Left ventricle myocardium inferior (tissue), 1 donor: ENCODE measurements around the gene ATRIP. TPM values are rescaled to one million over a fixed set of nuclear protein-coding genes. Genes with fewer than 3 reads are reported as not detected.
"Not testable (repeated sequence)": the region's sequence is repeated elsewhere in the genome, so short reads cannot be mapped to it uniquely, and the experiment has no call there.

Experiments
- DNase-seq: peaks from one replicate; pipeline ENCODE4 v3.0.0-alpha.2; 2020
- H3K27ac ChIP-seq: fragments of 200-600 bp; replicated peaks from 2 replicates; pipeline ENCODE4 v1.8.0; 2021
- H3K27me3 ChIP-seq: fragments of 200-600 bp; 2 replicates; pipeline ENCODE4 v1.8.0; 2021; ENCODE audit warnings: low read depth
- H3K36me3 ChIP-seq: fragments of 200-600 bp; 2 replicates; pipeline ENCODE4 v1.8.0; 2021
- H3K4me1 ChIP-seq: fragments of 200-600 bp; 2 replicates; pipeline ENCODE4 v1.8.0; 2021
- H3K4me3 ChIP-seq: fragments of 200-600 bp; 2 replicates; pipeline ENCODE4 v1.8.0; 2021; ENCODE audit warnings: mild to moderate bottlenecking, moderate library complexity
- H3K9me3 ChIP-seq: fragments of 200-600 bp; replicated peaks from 2 replicates; pipeline ENCODE4 v1.8.0; 2021
- intact Hi-C: fragments of 100-400 bp; cut with micrococcal nuclease; formaldehyde crosslinking; loops from one replicate; pipeline ENCODE4 v1.11.0; 2022
- total RNA-seq: library from RNA; stranded (reverse); fragmentation: NEBNext Ultra II Directional; extraction: Animal tissue kit (Norgen Biotek cat#: 25700); gene quantifications from one replicate; pipeline ENCODE4 v1.2.1, GENCODE V29; 2021
- TF ChIP-seq, protein P1 (sequence below): fragments of 200-600 bp; IDR thresholded peaks from 2 replicates; pipeline ENCODE4 v1.8.0; 2021; ENCODE audit warnings: antibody characterized with exemption, mild to moderate bottlenecking, borderline replicate concordance
- donor health status: DM: no; HTN: yes; CAD: no; lungs with severe emphysema.

The ATRIP gene
- total RNA-seq, 1 donor from 2014 or later = 4.3 TPM

GRCh38 chr3:48460517-48460902 lies 14.0 kb downstream of the ATRIP start:
- no peak for DNase-seq
- Histone ChIP-seq H3K27ac (no peak overlapping the region), H3K27me3 (no peaks in the 10 kb centered on the region), H3K36me3 (peaks cover 57% of the 10 kb centered on the region), H3K4me1 (peaks cover 11% of the 10 kb centered on the region), H3K4me3 (no peak overlapping the region), H3K9me3 (no peaks in the 10 kb centered on the region)
- TF ChIP-seq, protein P1, sequence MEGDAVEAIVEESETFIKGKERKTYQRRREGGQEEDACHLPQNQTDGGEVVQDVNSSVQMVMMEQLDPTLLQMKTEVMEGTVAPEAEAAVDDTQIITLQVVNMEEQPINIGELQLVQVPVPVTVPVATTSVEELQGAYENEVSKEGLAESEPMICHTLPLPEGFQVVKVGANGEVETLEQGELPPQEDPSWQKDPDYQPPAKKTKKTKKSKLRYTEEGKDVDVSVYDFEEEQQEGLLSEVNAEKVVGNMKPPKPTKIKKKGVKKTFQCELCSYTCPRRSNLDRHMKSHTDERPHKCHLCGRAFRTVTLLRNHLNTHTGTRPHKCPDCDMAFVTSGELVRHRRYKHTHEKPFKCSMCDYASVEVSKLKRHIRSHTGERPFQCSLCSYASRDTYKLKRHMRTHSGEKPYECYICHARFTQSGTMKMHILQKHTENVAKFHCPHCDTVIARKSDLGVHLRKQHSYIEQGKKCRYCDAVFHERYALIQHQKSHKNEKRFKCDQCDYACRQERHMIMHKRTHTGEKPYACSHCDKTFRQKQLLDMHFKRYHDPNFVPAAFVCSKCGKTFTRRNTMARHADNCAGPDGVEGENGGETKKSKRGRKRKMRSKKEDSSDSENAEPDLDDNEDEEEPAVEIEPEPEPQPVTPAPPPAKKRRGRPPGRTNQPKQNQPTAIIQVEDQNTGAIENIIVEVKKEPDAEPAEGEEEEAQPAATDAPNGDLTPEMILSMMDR = no peak
- intact Hi-C loops = loop anchor here (10.0 kb wide), 1 partner anchor 84 kb away; no protein-coding TSS in a partner anchor

DNA sequence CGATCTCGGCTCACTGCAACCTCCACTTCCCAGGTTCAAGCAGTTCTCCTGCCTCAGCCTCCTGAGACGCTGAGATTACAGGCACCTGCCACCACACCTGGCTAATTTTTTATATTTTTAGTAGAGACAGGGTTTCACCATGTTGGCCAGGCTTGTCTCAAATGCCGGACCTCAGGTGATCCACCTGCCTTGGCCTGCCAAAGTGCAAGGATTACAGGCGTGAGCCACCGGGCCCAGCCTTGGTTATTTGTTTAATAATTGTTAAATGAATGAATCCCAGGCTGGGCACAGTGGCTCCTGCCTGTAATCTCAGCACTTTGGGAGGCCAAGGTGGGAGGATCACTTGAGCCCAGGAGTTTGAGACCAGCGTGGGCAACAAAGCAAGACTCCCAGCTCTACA lies 15.2 kb downstream of the ATRIP start:
- H3K27ac ChIP-seq, H3K9me3 ChIP-seq, DNase-seq, H3K4me3 ChIP-seq, H3K27me3 ChIP-seq: not testable (repeated sequence)
- Histone ChIP-seq H3K4me1 (peaks cover 24% of the 10 kb centered on the region), H3K36me3 (peaks cover 44% of the 10 kb centered on the region)
- intact Hi-C loops = loop anchor here (10.0 kb wide), 1 partner anchor 83 kb away; no protein-coding TSS in a partner anchor

GRCh38 chr3:48463703-48464102 lies 17.2 kb downstream of the ATRIP start:
- no peak for DNase-seq
- Histone ChIP-seq H3K27ac (peak overlapping the region; percentile 99), H3K4me3 (no peak overlapping the region), H3K27me3 (no peaks in the 10 kb centered on the region), H3K4me1 (peaks cover 43% of the 10 kb centered on the region), H3K36me3 (peaks cover 45% of the 10 kb centered on the region), H3K9me3 (no peaks in the 10 kb centered on the region)
- intact Hi-C loops = loop anchor here (10.0 kb wide), 1 partner anchor 81 kb away; no protein-coding TSS in a partner anchor
- TF ChIP-seq, protein P1 = no peak

DNA sequence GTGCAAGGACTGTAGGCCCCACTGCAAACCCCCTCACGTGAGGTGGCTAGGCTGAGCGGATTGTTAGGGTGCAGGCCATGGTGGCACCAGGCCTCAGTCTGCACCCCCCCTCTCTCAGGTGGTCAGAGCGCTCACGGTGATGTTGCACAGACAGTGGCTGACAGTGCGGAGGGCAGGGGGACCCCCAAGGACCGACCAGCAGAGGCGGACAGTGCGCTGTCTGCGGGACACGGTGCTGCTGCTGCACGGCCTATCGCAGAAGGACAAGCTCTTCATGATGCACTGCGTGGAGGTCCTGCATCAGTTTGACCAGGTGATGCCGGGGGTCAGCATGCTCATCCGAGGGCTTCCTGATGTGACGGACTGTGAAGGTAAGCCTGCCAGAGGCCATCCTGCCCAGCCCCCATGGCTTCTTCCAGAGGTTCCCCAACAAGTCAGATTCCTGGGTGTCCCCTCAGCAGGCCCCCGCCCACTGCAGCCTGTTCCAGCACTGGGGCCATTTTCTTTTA lies 18.2 kb downstream of the ATRIP start:
- Histone ChIP-seq H3K27ac (peak overlapping the region; percentile 99), H3K9me3 (no peaks in the 10 kb centered on the region), H3K36me3 (peaks cover 44% of the 10 kb centered on the region), H3K4me1 (peaks cover 54% of the 10 kb centered on the region), H3K4me3 (peak overlapping the region; percentile 72), H3K27me3 (no peaks in the 10 kb centered on the region)
- no peak for DNase-seq
- TF ChIP-seq, protein P1 = no peak
- intact Hi-C loops = loop anchor here (10.0 kb wide), 1 partner anchor 80 kb away; no protein-coding TSS in a partner anchor

GRCh38 chr3:48465237-48465530 lies 18.6 kb downstream of the ATRIP start:
- intact Hi-C loops = loop anchor here (10.0 kb wide), 1 partner anchor 80 kb away; no protein-coding TSS in a partner anchor
- H3K36me3 ChIP-seq = peaks cover 40% of the 10 kb centered on the region
- peak overlapping the region; percentile 72 for H3K4me3 ChIP-seq
- peaks cover 58% of the 10 kb centered on the region for H3K4me1 ChIP-seq
- DNase-seq = no peak
- peak overlapping the region; percentile 99 for H3K27ac ChIP-seq
- H3K27me3 ChIP-seq = no peaks in the 10 kb centered on the region
- TF ChIP-seq, protein P1 = no peak
- H3K9me3 ChIP-seq = no peaks in the 10 kb centered on the region

GRCh38 chr3:48465531-48466378 lies 19.2 kb downstream of the ATRIP start:
- intact Hi-C loops = loop anchor here (10.0 kb wide), 1 partner anchor 79 kb away; no protein-coding TSS in a partner anchor
- TF ChIP-seq, protein P1 = peak; percentile 81
- Histone ChIP-seq H3K4me1 (peaks cover 64% of the 10 kb centered on the region), H3K36me3 (peaks cover 34% of the 10 kb centered on the region), H3K4me3 (peak overlapping the region; percentile 72), H3K27me3 (no peaks in the 10 kb centered on the region), H3K9me3 (no peaks in the 10 kb centered on the region), H3K27ac (peak overlapping the region; percentile 99)
- DNase-seq = peak; percentile 96
